ENCODE measurements around the gene MEGF9. TPM values are rescaled to one million over a fixed set of nuclear protein-coding genes. Genes with fewer than 3 reads are reported as not detected.
"Not testable (repeated sequence)": the region's sequence is repeated elsewhere in the genome, so short reads cannot be mapped to it uniquely, and the experiment has no call there.

MEGF9 gene
- total and polyA plus RNA-seq, 2 experiments from 2014 or later: 10.3 to 27.4 TPM

DNA sequence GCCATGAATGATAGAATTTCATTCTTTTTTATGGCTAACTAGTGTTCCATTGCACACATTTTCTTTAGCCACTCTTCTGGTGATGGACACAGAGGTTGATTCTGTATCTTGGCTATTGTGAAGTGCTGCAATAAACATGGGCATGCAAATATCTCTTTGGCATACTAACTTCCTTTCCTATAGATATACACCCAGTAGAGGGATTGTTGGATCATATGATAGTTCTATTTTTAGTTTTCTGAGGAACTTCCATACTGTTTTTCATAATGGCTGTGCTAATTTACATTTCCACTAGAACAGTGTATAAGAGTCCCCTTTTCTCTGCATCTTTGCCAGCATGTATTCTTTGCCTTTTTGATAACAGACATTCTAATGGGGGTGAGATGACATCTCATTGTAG is 83.9 kb downstream of the MEGF9 start:
- TF ChIP-seq EZH2 (IDR thresholded peaks at IDR 0.05; ENCODE audit: borderline replicate concordance): no peak
- no peaks in the 10 kb centered on the region for H3K36me3 ChIP-seq (replicated peaks; ENCODE audit: insufficient read depth, low read depth)
- H3K4me1 ChIP-seq (ENCODE audit: insufficient read depth): no peaks in the 10 kb centered on the region
- no peak overlapping the region for H3K4me2 ChIP-seq
- no peaks in the 10 kb centered on the region for H3K27me3 ChIP-seq
- no peak overlapping the region for H3K4me3 ChIP-seq
- H4K20me1 ChIP-seq (ENCODE audit: insufficient read depth, poor library complexity, severe bottlenecking): no peaks in the 10 kb centered on the region
- H3K9me2 ChIP-seq (replicated peaks; ENCODE audit: insufficient read depth): no peaks in the 10 kb centered on the region
- peaks cover 9% of the 10 kb centered on the region for H3K9me3 ChIP-seq (ENCODE audit: low read depth)
- no peak for DNase-seq (ENCODE audit: low spot score)
- no peak overlapping the region for H3K27ac ChIP-seq
- no peak overlapping the region for H2AFZ ChIP-seq
- H3K79me2 ChIP-seq: no peaks in the 10 kb centered on the region

DNA sequence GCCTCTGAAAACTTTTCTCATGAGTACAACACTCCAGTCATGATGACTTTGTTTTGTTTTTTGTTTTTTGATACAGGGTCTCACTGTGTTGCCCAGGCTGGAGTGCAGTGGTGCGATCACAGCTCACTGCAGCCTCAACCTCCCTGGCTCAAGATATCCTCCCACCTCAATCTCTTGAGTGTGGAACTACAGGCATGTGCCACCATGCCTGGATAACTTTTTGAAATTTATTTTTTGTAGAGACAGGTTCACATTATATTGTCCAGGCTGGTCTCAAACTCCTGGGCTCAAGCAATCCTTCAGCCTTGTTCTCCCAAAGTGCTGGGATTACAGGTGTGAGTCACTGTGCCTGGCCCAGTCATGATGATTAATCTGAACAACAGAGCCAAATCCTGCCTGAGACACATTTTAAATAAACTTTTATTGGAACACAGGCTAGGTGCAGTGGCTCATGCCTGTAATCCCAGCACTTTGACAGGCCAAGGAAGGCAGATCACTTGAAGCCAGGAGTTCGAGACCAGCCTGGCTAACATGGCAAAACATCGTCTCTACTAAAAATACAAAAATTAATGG is 85.3 kb downstream of the MEGF9 start:
- H3K4me2 ChIP-seq; DNase-seq (ENCODE audit: low spot score): not testable (repeated sequence)
- 94% methylated on average over 3 of the region's 3 CpGs for WGBS (ENCODE audit: low lambda C conversion rate, missing lambda C conversion rate)

DNA sequence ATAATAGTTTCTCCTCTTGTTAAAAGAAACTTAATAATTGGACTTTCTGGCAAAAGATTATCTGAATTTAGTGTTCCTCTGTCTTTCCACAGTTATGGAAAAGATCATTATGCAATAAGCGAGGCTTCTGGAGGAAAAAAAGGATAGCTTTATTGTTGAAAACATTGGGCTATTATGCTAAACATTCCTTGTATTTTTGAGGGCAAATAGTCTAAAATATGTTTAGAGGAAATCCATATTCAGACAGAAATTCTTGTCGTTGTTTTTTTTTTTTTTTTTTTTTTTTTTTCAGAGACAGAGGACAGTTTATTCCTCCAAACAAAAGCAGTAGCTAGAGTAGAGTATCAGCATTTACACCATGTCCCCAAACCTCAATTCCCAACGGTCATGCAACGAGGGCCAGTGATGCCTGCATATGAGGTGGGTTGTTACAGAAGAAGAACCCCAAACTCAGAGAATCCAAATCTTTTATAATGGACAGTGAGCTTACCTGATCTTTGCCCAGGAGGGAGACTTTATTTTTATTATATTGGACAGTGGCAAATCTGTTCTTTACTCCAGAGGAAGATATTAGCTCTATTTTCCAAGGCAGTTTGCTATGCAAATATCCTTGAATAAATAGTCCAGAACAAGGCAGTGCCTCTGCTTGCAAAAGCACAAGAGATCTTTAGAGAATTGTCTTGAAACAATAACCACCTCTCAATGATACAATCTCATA is 85.9 kb downstream of the MEGF9 start:
- no peak for DNase-seq (ENCODE audit: low spot score)
- Histone ChIP-seq H4K20me1 (ENCODE audit: insufficient read depth, poor library complexity, severe bottlenecking) (no peaks in the 10 kb centered on the region), H2AFZ (no peak overlapping the region), H3K9me2 (replicated peaks; ENCODE audit: insufficient read depth) (no peaks in the 10 kb centered on the region), H3K36me3 (replicated peaks; ENCODE audit: insufficient read depth, low read depth) (no peaks in the 10 kb centered on the region), H3K4me3 (no peak overlapping the region), H3K79me2 (no peaks in the 10 kb centered on the region), H3K27ac (peak overlapping the region; percentile 25), H3K4me1 (ENCODE audit: insufficient read depth) (no peaks in the 10 kb centered on the region), H3K9me3 (ENCODE audit: low read depth) (no peaks in the 10 kb centered on the region), H3K27me3 (no peaks in the 10 kb centered on the region), H3K4me2 (no peak overlapping the region)
- TF ChIP-seq EZH2phosphoT487 (IDR thresholded peaks at IDR 0.05; ENCODE audit: low read depth, severe bottlenecking, unreplicated experiment): no peak
- no peak for TF ChIP-seq EZH2 (IDR thresholded peaks at IDR 0.05; ENCODE audit: borderline replicate concordance)
- TF ChIP-seq, protein P1, sequence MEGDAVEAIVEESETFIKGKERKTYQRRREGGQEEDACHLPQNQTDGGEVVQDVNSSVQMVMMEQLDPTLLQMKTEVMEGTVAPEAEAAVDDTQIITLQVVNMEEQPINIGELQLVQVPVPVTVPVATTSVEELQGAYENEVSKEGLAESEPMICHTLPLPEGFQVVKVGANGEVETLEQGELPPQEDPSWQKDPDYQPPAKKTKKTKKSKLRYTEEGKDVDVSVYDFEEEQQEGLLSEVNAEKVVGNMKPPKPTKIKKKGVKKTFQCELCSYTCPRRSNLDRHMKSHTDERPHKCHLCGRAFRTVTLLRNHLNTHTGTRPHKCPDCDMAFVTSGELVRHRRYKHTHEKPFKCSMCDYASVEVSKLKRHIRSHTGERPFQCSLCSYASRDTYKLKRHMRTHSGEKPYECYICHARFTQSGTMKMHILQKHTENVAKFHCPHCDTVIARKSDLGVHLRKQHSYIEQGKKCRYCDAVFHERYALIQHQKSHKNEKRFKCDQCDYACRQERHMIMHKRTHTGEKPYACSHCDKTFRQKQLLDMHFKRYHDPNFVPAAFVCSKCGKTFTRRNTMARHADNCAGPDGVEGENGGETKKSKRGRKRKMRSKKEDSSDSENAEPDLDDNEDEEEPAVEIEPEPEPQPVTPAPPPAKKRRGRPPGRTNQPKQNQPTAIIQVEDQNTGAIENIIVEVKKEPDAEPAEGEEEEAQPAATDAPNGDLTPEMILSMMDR (IDR thresholded peaks at IDR 0.05; ENCODE audit: poor library complexity): no peak
- 80% methylated on average over 4 of the region's 4 CpGs for WGBS (ENCODE audit: low lambda C conversion rate, missing lambda C conversion rate)

More for the DNA sequence above, 85.3 kb downstream of the MEGF9 start:
- H3K9me3 ChIP-seq (ENCODE audit: low read depth); H3K9me2 ChIP-seq (replicated peaks; ENCODE audit: insufficient read depth); H3K27me3 ChIP-seq; H2AFZ ChIP-seq; H3K36me3 ChIP-seq (replicated peaks; ENCODE audit: insufficient read depth, low read depth); H3K79me2 ChIP-seq; H4K20me1 ChIP-seq (ENCODE audit: insufficient read depth, poor library complexity, severe bottlenecking); H3K4me1 ChIP-seq (ENCODE audit: insufficient read depth); H3K4me3 ChIP-seq: not testable (repeated sequence)
- H3K27ac ChIP-seq: peak overlapping the region; percentile 25

- no peaks in the 10 kb centered on the region for H3K79me2 ChIP-seq
- no peak overlapping the region for H3K27ac ChIP-seq
- no peak overlapping the region for H3K4me3 ChIP-seq
- no peaks in the 10 kb centered on the region for H3K9me2 ChIP-seq (replicated peaks; ENCODE audit: insufficient read depth)
- no peak overlapping the region for H3K4me2 ChIP-seq
- H4K20me1 ChIP-seq (ENCODE audit: insufficient read depth, poor library complexity, severe bottlenecking): no peaks in the 10 kb centered on the region
- H3K4me1 ChIP-seq (ENCODE audit: insufficient read depth): no peaks in the 10 kb centered on the region
- no peak for DNase-seq (ENCODE audit: low spot score)
- no peaks in the 10 kb centered on the region for H3K27me3 ChIP-seq
- WGBS (ENCODE audit: low lambda C conversion rate, missing lambda C conversion rate): 80% methylated on average over 2 of the region's 2 CpGs
- H3K9me3 ChIP-seq (ENCODE audit: low read depth): no peaks in the 10 kb centered on the region
- no peak overlapping the region for H2AFZ ChIP-seq
- H3K36me3 ChIP-seq (replicated peaks; ENCODE audit: insufficient read depth, low read depth): no peaks in the 10 kb centered on the region
- TF ChIP-seq EZH2phosphoT487 (IDR thresholded peaks at IDR 0.05; ENCODE audit: low read depth, severe bottlenecking, unreplicated experiment): no peak
Observed at GRCh38 chr9:120627073-120627472, 87.2 kb downstream of the MEGF9 start.

DNA sequence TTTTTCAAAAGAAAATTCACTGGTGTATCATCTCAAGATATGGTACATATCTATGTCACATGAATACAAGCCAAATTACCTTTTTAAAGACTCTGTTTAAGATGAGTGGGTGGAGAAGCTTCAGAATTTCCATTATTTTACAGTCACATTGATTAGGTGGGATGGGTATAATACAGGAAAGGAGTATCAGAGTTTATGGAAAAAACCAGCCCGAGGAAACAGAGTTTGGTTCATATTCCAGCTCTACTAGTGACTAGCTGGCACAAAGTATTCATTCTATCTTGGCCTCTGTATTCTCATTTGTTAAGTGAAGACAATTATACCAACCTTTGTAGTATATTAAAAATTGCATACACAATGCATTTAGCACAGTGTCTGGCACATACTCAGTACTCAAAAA is 87.8 kb downstream of the MEGF9 start:
- H3K36me3 ChIP-seq (replicated peaks; ENCODE audit: insufficient read depth, low read depth): no peaks in the 10 kb centered on the region
- no peaks in the 10 kb centered on the region for H3K9me2 ChIP-seq (replicated peaks; ENCODE audit: insufficient read depth)
- TF ChIP-seq, protein P1 (IDR thresholded peaks at IDR 0.05; ENCODE audit: poor library complexity): no peak
- TF ChIP-seq EZH2 (IDR thresholded peaks at IDR 0.05; ENCODE audit: borderline replicate concordance) (no peak), EZH2phosphoT487 (IDR thresholded peaks at IDR 0.05; ENCODE audit: low read depth, severe bottlenecking, unreplicated experiment) (no peak)
- no peak overlapping the region for H3K27ac ChIP-seq
- H3K27me3 ChIP-seq: no peaks in the 10 kb centered on the region
- H2AFZ ChIP-seq: no peak overlapping the region
- H3K79me2 ChIP-seq: no peaks in the 10 kb centered on the region
- H3K9me3 ChIP-seq (ENCODE audit: low read depth): no peaks in the 10 kb centered on the region
- no peaks in the 10 kb centered on the region for H3K4me1 ChIP-seq (ENCODE audit: insufficient read depth)
- H4K20me1 ChIP-seq (ENCODE audit: insufficient read depth, poor library complexity, severe bottlenecking): no peaks in the 10 kb centered on the region
- no peak for DNase-seq (ENCODE audit: low spot score)
- 80% methylated on average over 1 of the region's 1 CpG for WGBS (ENCODE audit: low lambda C conversion rate, missing lambda C conversion rate)
- H3K4me3 ChIP-seq: no peak overlapping the region
- H3K4me2 ChIP-seq: no peak overlapping the region
